ENCODE results near the gene SMURF2. TPM values are rescaled to one million over a fixed set of nuclear protein-coding genes. Genes with fewer than 3 reads are reported as not detected.

SMURF2 gene
- total RNA-seq, 1 experiment from 2014 or later = 35.3 TPM

- no peaks in the 10 kb centered on the region for H4K20me1 ChIP-seq (ENCODE audit: control insufficient read depth, insufficient read depth, insufficient read length)
- H3K4ac ChIP-seq (ENCODE audit: low read depth, low read length) = no peak overlapping the region
- no peak for TF ChIP-seq CTCF (conservative IDR thresholded peaks at IDR 0.05)
- no peak overlapping the region for H4K5ac ChIP-seq (ENCODE audit: insufficient read length, low read depth, low read length)
- H3K56ac ChIP-seq (ENCODE audit: insufficient read length, low read depth, low read length) = no peak overlapping the region
- H3K23ac ChIP-seq (ENCODE audit: insufficient read length, low read depth, low read length) = no peak overlapping the region
- H3K9ac ChIP-seq (ENCODE audit: extremely low read depth, insufficient read length, low read length) = no peak overlapping the region
- H4K91ac ChIP-seq (ENCODE audit: insufficient read length, low read depth, low read length) = no peak overlapping the region
- H2AK5ac ChIP-seq (ENCODE audit: insufficient read length, low read length) = no peak overlapping the region
- H2BK5ac ChIP-seq (ENCODE audit: insufficient read length, low read length) = no peak overlapping the region
- H3K4me2 ChIP-seq (ENCODE audit: insufficient read depth, insufficient read length, low read length) = no peak overlapping the region
- Mint-ChIP-seq H3K4me3 (no peak overlapping the region), H3K9me3 (no peaks in the 10 kb centered on the region), H3K4me1 (peaks cover 0 to 3% of the 10 kb centered on the region in 2 experiments; a peak in 2 of 4 replicates), H3K27ac (no peak overlapping the region; a peak in 2 of 7 replicates), H3K36me3 (ENCODE audit: insufficient read depth in 1 of 3, low read depth in 3 of 3) (peaks cover 0 to 4% (median 3%) of the 10 kb centered on the region in 3 experiments; a peak in 3 of 7 replicates), H3K27me3 (ENCODE audit: low read depth) (no peaks in the 10 kb centered on the region)
- no peaks in the 10 kb centered on the region for H3K27me3 ChIP-seq (ENCODE audit: insufficient read depth, low read length)
- DNase-seq = no peak
- H3K4me1 ChIP-seq (ENCODE audit: insufficient read depth, low read length) = no peaks in the 10 kb centered on the region
- H2BK20ac ChIP-seq (ENCODE audit: low read depth, low read length, poor library complexity, severe bottlenecking) = no peak overlapping the region
- H3K18ac ChIP-seq (ENCODE audit: insufficient read length, low read depth, low read length) = no peak overlapping the region
- no CpG with 5 or more reads among the region's 1 CpG for whole genome bisulfite sequencing (ENCODE audit: extremely low coverage, insufficient read length, low lambda C conversion rate)
- no peak overlapping the region for H3K27ac ChIP-seq (ENCODE audit: insufficient read length, low read depth, low read length)
- H3K79me1 ChIP-seq (ENCODE audit: insufficient read depth, low read depth, low read length, poor library complexity, severe bottlenecking) = peaks cover 5% of the 10 kb centered on the region
- no peak overlapping the region for H2BK12ac ChIP-seq (ENCODE audit: insufficient read length, low read depth, low read length)
- H3K23me2 ChIP-seq (ENCODE audit: insufficient read length, low read depth, low read length, poor library complexity, severe bottlenecking) = no peaks in the 10 kb centered on the region
- no peak overlapping the region for H3T11ph ChIP-seq (ENCODE audit: low read length)
- H2AFZ ChIP-seq (ENCODE audit: low read length) = no peak overlapping the region
- H4K8ac ChIP-seq (replicated peaks; ENCODE audit: insufficient read length, low read depth, low read length) = no peak overlapping the region
- H2BK15ac ChIP-seq (ENCODE audit: low read depth, low read length) = no peak overlapping the region
- no peak overlapping the region for H2BK120ac ChIP-seq (ENCODE audit: low read depth, low read length, poor library complexity, severe bottlenecking)
- H3K9me3 ChIP-seq (ENCODE audit: control insufficient read depth, low read depth, low read length) = no peaks in the 10 kb centered on the region
- no peaks in the 10 kb centered on the region; the same call in 1 of the 2 replicates for H3K79me2 ChIP-seq (ENCODE audit: insufficient read depth, low read length)
- no peak overlapping the region for H3K14ac ChIP-seq (ENCODE audit: insufficient read depth, low read length)
Measured at GRCh38 chr17:64635647-64636305, 26.3 kb downstream of the SMURF2 start.
